Tibial nerve (tissue), 3 donors: ENCODE results near the gene ADAMTS17.

Experiments used
- POLR2A ChIP-seq, 2 donors: fragments of 450-650 bp; IDR thresholded peaks; one replicate each; pipeline ENCODE4 v1.6.1; 2017; ENCODE audit warnings: antibody characterized with exemption in 2 of 2, mild to moderate bottlenecking in 2 of 2, moderate library complexity in 2 of 2
- TF ChIP-seq, protein P1 (sequence below), 5 experiments: fragments of 200-600 bp in 3 of 5; fragments of 450-650 bp in 2 of 5; sonication (generic) in 3 of 5; IDR thresholded peaks; one replicate each; pipeline ENCODE4 v1.5.1; 2016 to 2019; ENCODE audit warnings: antibody characterized with exemption in 5 of 5, mild to moderate bottlenecking in 3 of 5, moderate library complexity in 2 of 5

DNA sequence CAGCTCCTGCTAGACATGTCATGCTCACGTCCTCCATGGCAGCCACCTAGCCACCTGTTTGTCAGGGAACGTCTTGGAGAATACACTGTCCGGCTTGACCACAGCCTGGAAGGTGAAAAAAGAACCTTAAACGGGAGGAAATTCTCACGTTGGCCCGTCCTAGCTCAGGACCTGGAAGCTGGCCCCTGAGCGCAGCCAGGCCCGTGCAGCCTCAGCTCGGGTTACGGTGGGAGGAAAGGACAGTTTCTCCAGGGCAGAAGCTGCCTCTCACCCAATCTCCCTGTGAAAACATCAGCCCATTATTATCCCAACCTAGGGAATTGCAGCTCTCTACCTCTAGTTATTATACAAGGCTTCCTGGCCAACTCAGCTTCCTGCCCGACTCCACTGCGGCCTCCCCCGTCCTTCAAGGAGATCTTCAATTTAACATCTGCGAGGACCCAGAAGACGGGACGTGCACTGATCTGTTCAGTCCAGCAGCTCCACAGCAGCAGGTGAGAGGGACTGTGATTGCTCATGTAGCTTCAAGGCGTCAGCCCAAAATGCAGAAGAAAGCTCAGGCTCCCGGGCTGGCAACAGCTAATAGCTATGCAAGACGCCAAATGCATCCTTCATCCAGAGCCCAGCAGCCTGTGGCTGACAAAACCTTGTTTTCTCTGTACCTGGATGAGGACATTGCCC lies 84.7 kb downstream of the ADAMTS17 start:
- TF ChIP-seq, protein P1, sequence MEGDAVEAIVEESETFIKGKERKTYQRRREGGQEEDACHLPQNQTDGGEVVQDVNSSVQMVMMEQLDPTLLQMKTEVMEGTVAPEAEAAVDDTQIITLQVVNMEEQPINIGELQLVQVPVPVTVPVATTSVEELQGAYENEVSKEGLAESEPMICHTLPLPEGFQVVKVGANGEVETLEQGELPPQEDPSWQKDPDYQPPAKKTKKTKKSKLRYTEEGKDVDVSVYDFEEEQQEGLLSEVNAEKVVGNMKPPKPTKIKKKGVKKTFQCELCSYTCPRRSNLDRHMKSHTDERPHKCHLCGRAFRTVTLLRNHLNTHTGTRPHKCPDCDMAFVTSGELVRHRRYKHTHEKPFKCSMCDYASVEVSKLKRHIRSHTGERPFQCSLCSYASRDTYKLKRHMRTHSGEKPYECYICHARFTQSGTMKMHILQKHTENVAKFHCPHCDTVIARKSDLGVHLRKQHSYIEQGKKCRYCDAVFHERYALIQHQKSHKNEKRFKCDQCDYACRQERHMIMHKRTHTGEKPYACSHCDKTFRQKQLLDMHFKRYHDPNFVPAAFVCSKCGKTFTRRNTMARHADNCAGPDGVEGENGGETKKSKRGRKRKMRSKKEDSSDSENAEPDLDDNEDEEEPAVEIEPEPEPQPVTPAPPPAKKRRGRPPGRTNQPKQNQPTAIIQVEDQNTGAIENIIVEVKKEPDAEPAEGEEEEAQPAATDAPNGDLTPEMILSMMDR (IDR thresholded peaks at IDR 0.05) = no peak
- no peak for TF ChIP-seq POLR2A (IDR thresholded peaks at IDR 0.05)
